ENCODE results near the gene AHCY. TPM values are rescaled to one million over a fixed set of nuclear protein-coding genes. Genes with fewer than 3 reads are reported as not detected.
"Not testable (repeated sequence)": the region's sequence is repeated elsewhere in the genome, so short reads cannot be mapped to it uniquely, and the experiment has no call there.

The AHCY gene
- total and polyA plus RNA-seq, 8 donors: 32.7 to 126 (median 90.9) TPM

- Histone ChIP-seq H3K27ac (no peak overlapping the region), H3K36me3 (no peaks in the 10 kb centered on the region), H3K4me3 (no peak overlapping the region), H3K4me1 (peaks cover 0 to 5% (median 0%) of the 10 kb centered on the region in 4 donors), H3K9me3 (no peaks in the 10 kb centered on the region), H3K27me3 (no peaks in the 10 kb centered on the region)
- DNase-seq: no peak
- intact Hi-C loops (cut with DNase I; ENCODE audit: low total_unique reads): no loop called here
- TF ChIP-seq POLR2AphosphoS5 (IDR thresholded peaks at IDR 0.05) (no peak), POLR2A (IDR thresholded peaks at IDR 0.05) (no peak), EP300 (IDR thresholded peaks at IDR 0.05) (no peak)
- TF ChIP-seq, protein P1, sequence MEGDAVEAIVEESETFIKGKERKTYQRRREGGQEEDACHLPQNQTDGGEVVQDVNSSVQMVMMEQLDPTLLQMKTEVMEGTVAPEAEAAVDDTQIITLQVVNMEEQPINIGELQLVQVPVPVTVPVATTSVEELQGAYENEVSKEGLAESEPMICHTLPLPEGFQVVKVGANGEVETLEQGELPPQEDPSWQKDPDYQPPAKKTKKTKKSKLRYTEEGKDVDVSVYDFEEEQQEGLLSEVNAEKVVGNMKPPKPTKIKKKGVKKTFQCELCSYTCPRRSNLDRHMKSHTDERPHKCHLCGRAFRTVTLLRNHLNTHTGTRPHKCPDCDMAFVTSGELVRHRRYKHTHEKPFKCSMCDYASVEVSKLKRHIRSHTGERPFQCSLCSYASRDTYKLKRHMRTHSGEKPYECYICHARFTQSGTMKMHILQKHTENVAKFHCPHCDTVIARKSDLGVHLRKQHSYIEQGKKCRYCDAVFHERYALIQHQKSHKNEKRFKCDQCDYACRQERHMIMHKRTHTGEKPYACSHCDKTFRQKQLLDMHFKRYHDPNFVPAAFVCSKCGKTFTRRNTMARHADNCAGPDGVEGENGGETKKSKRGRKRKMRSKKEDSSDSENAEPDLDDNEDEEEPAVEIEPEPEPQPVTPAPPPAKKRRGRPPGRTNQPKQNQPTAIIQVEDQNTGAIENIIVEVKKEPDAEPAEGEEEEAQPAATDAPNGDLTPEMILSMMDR (IDR thresholded peaks at IDR 0.05): no peak
- WGBS, 5 donors: 79 to 90% (median 82%) methylated on average over 6 of the region's 6 CpGs
Measured at GRCh38 chr20:34345402-34345736, 42.2 kb upstream of the AHCY start.

- no peaks in the 10 kb centered on the region for H3K27me3 ChIP-seq
- H3K9me3 ChIP-seq: no peaks in the 10 kb centered on the region
- no peak for TF ChIP-seq POLR2A (IDR thresholded peaks at IDR 0.05)
- no peak overlapping the region for H3K27ac ChIP-seq
- WGBS, 5 donors: 64 to 76% (median 72%) methylated on average over 5 of the region's 5 CpGs
- peaks cover 0 to 5% (median 0%) of the 10 kb centered on the region in 4 donors for H3K4me1 ChIP-seq
- no peaks in the 10 kb centered on the region for H3K36me3 ChIP-seq
- intact Hi-C loops (cut with DNase I; ENCODE audit: low total_unique reads): no loop called here
- no peak overlapping the region for H3K4me3 ChIP-seq
- DNase-seq: no peak
Measured at GRCh38 chr20:34344238-34344637, 41.1 kb upstream of the AHCY start.

- no peak overlapping the region for H3K27ac ChIP-seq
- WGBS, 5 donors: 71 to 90% (median 74%) methylated on average over 10 of the region's 10 CpGs
- intact Hi-C loops (cut with DNase I; ENCODE audit: low total_unique reads): no loop called here
- H3K27me3 ChIP-seq: no peaks in the 10 kb centered on the region
- TF ChIP-seq, protein P1 (IDR thresholded peaks at IDR 0.05): no peak
- TF ChIP-seq POLR2A (IDR thresholded peaks at IDR 0.05): no peak
- no peak for TF ChIP-seq EP300 (IDR thresholded peaks at IDR 0.05)
- TF ChIP-seq POLR2AphosphoS5 (IDR thresholded peaks at IDR 0.05): no peak
- H3K4me1 ChIP-seq: peaks cover 0 to 5% (median 0%) of the 10 kb centered on the region in 4 donors
- no peaks in the 10 kb centered on the region for H3K9me3 ChIP-seq
- no peak overlapping the region for H3K4me3 ChIP-seq
- H3K36me3 ChIP-seq: no peaks in the 10 kb centered on the region
- DNase-seq: no peak
Measured at GRCh38 chr20:34343458-34344211, 40.5 kb upstream of the AHCY start.

- H3K4me1 ChIP-seq; intact Hi-C loops (cut with DNase I; ENCODE audit: low total_unique reads); H3K4me3 ChIP-seq; H3K27me3 ChIP-seq; H3K27ac ChIP-seq; DNase-seq; H3K9me3 ChIP-seq; H3K36me3 ChIP-seq: not testable (repeated sequence)
- 91 to 96% (median 95%) methylated on average over 9 of the region's 9 CpGs for WGBS, 5 donors
Measured at GRCh38 chr20:34341199-34341598, 38.0 kb upstream of the AHCY start.

- H3K27me3 ChIP-seq; H3K36me3 ChIP-seq; H3K27ac ChIP-seq; intact Hi-C loops (cut with DNase I; ENCODE audit: low total_unique reads); DNase-seq; H3K4me1 ChIP-seq; H3K4me3 ChIP-seq; H3K9me3 ChIP-seq: not testable (repeated sequence)
- WGBS, 5 donors: 84 to 92% (median 89%) methylated on average over 10 of the region's 10 CpGs
Measured at GRCh38 chr20:34340726-34341125, 37.6 kb upstream of the AHCY start.

DNA sequence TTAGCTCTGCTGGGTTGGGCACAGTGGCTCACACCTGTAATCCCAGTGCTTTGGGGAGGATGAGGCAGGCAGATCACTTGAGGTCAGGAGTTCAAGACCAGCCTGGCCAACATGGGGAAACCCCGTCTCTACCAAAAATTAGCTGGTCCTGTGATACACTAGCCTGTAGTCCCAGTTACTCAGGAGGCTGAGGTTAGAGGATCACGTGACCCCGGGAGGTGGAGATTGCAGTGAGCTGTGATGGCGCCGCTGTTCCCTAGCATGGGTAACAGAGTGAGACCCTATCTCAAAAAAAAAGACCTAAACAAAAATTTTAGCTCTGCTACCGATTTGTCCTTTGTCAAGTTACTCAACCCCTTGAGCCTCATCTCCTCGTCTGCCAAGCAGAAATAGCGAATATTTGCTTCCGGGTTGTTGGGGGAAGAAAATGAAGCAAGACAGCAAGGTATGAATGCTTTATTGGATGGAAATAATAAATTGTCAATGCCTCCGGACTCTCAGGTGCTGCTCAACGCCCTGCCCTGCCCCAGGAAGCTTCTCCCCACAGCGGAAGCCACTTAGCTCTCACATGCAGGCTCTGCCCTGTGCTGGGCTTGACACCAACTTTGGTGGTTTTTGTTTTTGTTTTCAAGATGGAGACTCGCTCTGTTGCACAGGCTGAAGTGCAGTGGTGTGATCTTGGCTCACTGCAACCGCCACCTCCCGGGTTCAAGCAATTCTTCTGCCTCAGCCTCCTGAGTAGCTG lies 35.0 kb upstream of the AHCY start:
- intact Hi-C loops (cut with DNase I; ENCODE audit: low total_unique reads): no loop called here
- TF ChIP-seq EP300 (IDR thresholded peaks at IDR 0.05) (no peak), POLR2AphosphoS5 (IDR thresholded peaks at IDR 0.05) (no peak), POLR2A (IDR thresholded peaks at IDR 0.05) (no peak)
- TF ChIP-seq, protein P1 (IDR thresholded peaks at IDR 0.05): no peak
- whole genome bisulfite sequencing, 5 donors: 86 to 90% (median 88%) methylated on average over 15 of the region's 15 CpGs
- DNase-seq: no peak
- no peaks in the 10 kb centered on the region for H3K9me3 ChIP-seq
- H3K27me3 ChIP-seq: no peaks in the 10 kb centered on the region
- no peaks in the 10 kb centered on the region for H3K4me1 ChIP-seq
- no peaks in the 10 kb centered on the region for H3K36me3 ChIP-seq
- no peak overlapping the region for H3K27ac ChIP-seq
- H3K4me3 ChIP-seq: no peak overlapping the region

All from stomach (tissue), 9 donors.